ENCODE data around the gene ADAM15.

GRCh38 chr1:155039308-155039669, 11.8 kb upstream of the ADAM15 start:
- TF ChIP-seq CTCF (conservative IDR thresholded peaks at IDR 0.05; ENCODE audit: low read length) (no peak), EZH2phosphoT487 (IDR thresholded peaks at IDR 0.05; ENCODE audit: borderline replicate concordance) (no peak)

Data from Loucy (cell line).